GM23338 (cell line): ENCODE results near the gene KRTAP12-1. TPM values are rescaled to one million over a fixed set of nuclear protein-coding genes. Genes with fewer than 3 reads are reported as not detected.

Source experiments
- ATAC-seq: fragments of 200-7000 bp; cut with Tn5 transposase; 3 replicates; pipeline ENCODE4 v1.9.1; 2020
- DNase-seq: peaks from one replicate; pipeline ENCODE4 v3.0.0-alpha.2; 2015; ENCODE audit warnings: low spot score
- H2AFZ ChIP-seq: fragments of 200-600 bp; sonication (generic); 2 replicates; pipeline ENCODE4 v1.8.0; 2016; ENCODE audit warnings: antibody characterized with exemption, mild to moderate bottlenecking, moderate library complexity
- H3F3A ChIP-seq: fragments of 200-600 bp; sonication (generic); replicated peaks from 2 replicates; pipeline ENCODE4 v1.8.0; 2017; ENCODE audit warnings: antibody characterized with exemption, mixed run types, low read depth
- H3K27ac ChIP-seq: fragments of 200-600 bp; sonication (generic); 2 replicates; pipeline ENCODE4 v1.6.1; 2016; ENCODE audit warnings: low read depth
- H3K27me3 ChIP-seq: fragments of 200-600 bp; sonication (generic); 2 replicates; pipeline ENCODE4 v1.8.0; 2016; ENCODE audit warnings: mild to moderate bottlenecking, mixed run types, moderate library complexity; ENCODE audit not compliant: insufficient read depth
- H3K36me3 ChIP-seq: fragments of 200-600 bp; sonication (generic); 2 replicates; pipeline ENCODE4 v1.8.0; 2016; ENCODE audit warnings: mild to moderate bottlenecking; ENCODE audit not compliant: insufficient read depth
- H3K4me1 ChIP-seq: fragments of 200-600 bp; sonication (generic); 2 replicates; pipeline ENCODE4 v1.8.0; 2016; ENCODE audit warnings: mild to moderate bottlenecking, moderate library complexity; ENCODE audit not compliant: insufficient read depth
- H3K4me2 ChIP-seq: fragments of 200-600 bp; sonication (generic); 2 replicates; pipeline ENCODE4 v1.7.1; 2017; ENCODE audit warnings: mixed run types
- H3K4me3 ChIP-seq: fragments of 200-600 bp; sonication (generic); 2 replicates; pipeline ENCODE4 v1.6.1; 2016; ENCODE audit warnings: mixed run types
- H3K79me2 ChIP-seq: fragments of 200-600 bp; sonication (generic); replicated peaks from 2 replicates; pipeline ENCODE4 v1.8.0; 2017; ENCODE audit warnings: mild to moderate bottlenecking; ENCODE audit not compliant: insufficient read depth
- H3K9me2 ChIP-seq: fragments of 200-600 bp; sonication (generic); 2 replicates; pipeline ENCODE4 v1.8.0; 2017; ENCODE audit not compliant: insufficient read depth
- H4K20me1 ChIP-seq: fragments of 200-600 bp; sonication (generic); replicated peaks from 2 replicates; pipeline ENCODE4 v1.8.0; 2017; ENCODE audit warnings: mild to moderate bottlenecking; ENCODE audit not compliant: insufficient read depth
- H3K27ac Mint-ChIP-seq: 2 replicates; pipeline ENCODE4 v1.8.0; 2020; ENCODE audit warnings: inconsistent platforms, mild to moderate bottlenecking, moderate library complexity, mixed read lengths
- H3K27me3 Mint-ChIP-seq: 3 replicates; pipeline ENCODE4 v1.8.0; 2022; ENCODE audit warnings: low read depth, mild to moderate bottlenecking, moderate library complexity, mixed read lengths, inconsistent platforms; ENCODE audit not compliant: insufficient read depth, poor library complexity
- H3K36me3 Mint-ChIP-seq: 3 replicates; pipeline ENCODE4 v1.8.0; 2021; ENCODE audit warnings: low read depth, mild to moderate bottlenecking, inconsistent platforms, moderate library complexity, mixed read lengths
- H3K4me1 Mint-ChIP-seq: 3 replicates; pipeline ENCODE4 v1.8.0; 2020; ENCODE audit warnings: mild to moderate bottlenecking, inconsistent platforms, mixed read lengths
- H3K4me3 Mint-ChIP-seq: 3 replicates; pipeline ENCODE4 v1.8.0; 2021; ENCODE audit warnings: moderate library complexity, mild to moderate bottlenecking, inconsistent platforms, mixed read lengths
- H3K9me3 Mint-ChIP-seq: 3 replicates; pipeline ENCODE4 v1.8.0; 2020; ENCODE audit warnings: moderate library complexity, mild to moderate bottlenecking, inconsistent platforms, mixed read lengths
- REST ChIP-seq: IDR thresholded peaks from one replicate; pipeline ENCODE4 v1.6.1; 2018; ENCODE audit warnings: antibody characterized with exemption; ENCODE audit not compliant: unreplicated experiment
- STAT1 ChIP-seq: IDR thresholded peaks from one replicate; pipeline ENCODE4 v1.6.1; 2016; ENCODE audit warnings: antibody characterized with exemption; ENCODE audit not compliant: unreplicated experiment
- ZNF114 ChIP-seq: fragments of 250-450 bp; sonication (Bioruptor Pico); IDR thresholded peaks from 2 replicates; pipeline ENCODE4 v1.5.0; 2020; ENCODE audit warnings: mild to moderate bottlenecking, moderate library complexity
- polyA plus RNA-seq: library from polyadenylated mRNA; unstranded; fragments of >200 nt; fragmentation: Nextera tagmentation; extraction: Ambion mirVana; gene quantifications from 2 replicates; pipeline ENCODE4 v1.2.1, GENCODE V29; 2016
- total RNA-seq: library from RNA; depleted of rRNA; stranded (reverse); fragments of >200 nt; shearing (Covaris generic); gene quantifications from 2 replicates; pipeline ENCODE4 v1.2.3, GENCODE V29; 2014
- TF ChIP-seq, protein P1 (sequence below): IDR thresholded peaks from 2 replicates; pipeline ENCODE4 v1.6.1; 2016; ENCODE audit warnings: antibody characterized with exemption
- TF ChIP-seq, protein P2 (sequence below): fragments of 250-450 bp; sonication (Bioruptor Pico); IDR thresholded peaks from 2 replicates; pipeline ENCODE4 v1.5.0; 2020; ENCODE audit warnings: mild to moderate bottlenecking, moderate library complexity

The KRTAP12-1 gene
- total and polyA plus RNA-seq, 2 experiments from 2014 or later = not detected

DNA sequence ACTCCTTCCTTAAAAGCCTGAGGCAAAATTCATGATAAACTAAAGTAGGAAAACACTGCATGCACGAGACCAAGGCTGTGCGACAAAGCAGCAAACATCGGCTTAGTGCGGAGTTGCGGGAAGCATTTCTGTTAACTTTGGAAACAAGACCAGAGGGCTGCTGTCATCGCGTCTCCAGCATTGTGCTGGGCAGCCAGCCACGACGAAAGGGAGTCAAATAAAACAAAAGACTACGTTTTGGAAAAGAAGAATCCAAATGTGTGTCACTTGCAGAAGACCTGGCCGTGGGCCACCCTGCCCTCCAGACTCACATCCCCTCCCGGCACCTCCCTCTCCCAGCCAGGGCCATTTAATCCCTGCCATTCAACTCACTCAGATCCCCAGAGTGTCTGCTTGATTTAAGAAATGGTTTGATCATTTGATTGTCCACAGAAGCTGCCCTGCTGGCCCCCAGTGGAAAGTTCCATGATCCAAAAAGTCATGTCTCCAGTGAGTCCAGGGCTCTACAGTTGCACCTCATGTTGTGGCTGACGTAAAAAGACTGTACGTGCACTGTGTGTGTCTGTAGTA, 38.1 kb downstream of the KRTAP12-1 start:
- TF ChIP-seq, protein P1, sequence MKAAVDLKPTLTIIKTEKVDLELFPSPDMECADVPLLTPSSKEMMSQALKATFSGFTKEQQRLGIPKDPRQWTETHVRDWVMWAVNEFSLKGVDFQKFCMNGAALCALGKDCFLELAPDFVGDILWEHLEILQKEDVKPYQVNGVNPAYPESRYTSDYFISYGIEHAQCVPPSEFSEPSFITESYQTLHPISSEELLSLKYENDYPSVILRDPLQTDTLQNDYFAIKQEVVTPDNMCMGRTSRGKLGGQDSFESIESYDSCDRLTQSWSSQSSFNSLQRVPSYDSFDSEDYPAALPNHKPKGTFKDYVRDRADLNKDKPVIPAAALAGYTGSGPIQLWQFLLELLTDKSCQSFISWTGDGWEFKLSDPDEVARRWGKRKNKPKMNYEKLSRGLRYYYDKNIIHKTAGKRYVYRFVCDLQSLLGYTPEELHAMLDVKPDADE = no peak
- TF ChIP-seq, protein P2, sequence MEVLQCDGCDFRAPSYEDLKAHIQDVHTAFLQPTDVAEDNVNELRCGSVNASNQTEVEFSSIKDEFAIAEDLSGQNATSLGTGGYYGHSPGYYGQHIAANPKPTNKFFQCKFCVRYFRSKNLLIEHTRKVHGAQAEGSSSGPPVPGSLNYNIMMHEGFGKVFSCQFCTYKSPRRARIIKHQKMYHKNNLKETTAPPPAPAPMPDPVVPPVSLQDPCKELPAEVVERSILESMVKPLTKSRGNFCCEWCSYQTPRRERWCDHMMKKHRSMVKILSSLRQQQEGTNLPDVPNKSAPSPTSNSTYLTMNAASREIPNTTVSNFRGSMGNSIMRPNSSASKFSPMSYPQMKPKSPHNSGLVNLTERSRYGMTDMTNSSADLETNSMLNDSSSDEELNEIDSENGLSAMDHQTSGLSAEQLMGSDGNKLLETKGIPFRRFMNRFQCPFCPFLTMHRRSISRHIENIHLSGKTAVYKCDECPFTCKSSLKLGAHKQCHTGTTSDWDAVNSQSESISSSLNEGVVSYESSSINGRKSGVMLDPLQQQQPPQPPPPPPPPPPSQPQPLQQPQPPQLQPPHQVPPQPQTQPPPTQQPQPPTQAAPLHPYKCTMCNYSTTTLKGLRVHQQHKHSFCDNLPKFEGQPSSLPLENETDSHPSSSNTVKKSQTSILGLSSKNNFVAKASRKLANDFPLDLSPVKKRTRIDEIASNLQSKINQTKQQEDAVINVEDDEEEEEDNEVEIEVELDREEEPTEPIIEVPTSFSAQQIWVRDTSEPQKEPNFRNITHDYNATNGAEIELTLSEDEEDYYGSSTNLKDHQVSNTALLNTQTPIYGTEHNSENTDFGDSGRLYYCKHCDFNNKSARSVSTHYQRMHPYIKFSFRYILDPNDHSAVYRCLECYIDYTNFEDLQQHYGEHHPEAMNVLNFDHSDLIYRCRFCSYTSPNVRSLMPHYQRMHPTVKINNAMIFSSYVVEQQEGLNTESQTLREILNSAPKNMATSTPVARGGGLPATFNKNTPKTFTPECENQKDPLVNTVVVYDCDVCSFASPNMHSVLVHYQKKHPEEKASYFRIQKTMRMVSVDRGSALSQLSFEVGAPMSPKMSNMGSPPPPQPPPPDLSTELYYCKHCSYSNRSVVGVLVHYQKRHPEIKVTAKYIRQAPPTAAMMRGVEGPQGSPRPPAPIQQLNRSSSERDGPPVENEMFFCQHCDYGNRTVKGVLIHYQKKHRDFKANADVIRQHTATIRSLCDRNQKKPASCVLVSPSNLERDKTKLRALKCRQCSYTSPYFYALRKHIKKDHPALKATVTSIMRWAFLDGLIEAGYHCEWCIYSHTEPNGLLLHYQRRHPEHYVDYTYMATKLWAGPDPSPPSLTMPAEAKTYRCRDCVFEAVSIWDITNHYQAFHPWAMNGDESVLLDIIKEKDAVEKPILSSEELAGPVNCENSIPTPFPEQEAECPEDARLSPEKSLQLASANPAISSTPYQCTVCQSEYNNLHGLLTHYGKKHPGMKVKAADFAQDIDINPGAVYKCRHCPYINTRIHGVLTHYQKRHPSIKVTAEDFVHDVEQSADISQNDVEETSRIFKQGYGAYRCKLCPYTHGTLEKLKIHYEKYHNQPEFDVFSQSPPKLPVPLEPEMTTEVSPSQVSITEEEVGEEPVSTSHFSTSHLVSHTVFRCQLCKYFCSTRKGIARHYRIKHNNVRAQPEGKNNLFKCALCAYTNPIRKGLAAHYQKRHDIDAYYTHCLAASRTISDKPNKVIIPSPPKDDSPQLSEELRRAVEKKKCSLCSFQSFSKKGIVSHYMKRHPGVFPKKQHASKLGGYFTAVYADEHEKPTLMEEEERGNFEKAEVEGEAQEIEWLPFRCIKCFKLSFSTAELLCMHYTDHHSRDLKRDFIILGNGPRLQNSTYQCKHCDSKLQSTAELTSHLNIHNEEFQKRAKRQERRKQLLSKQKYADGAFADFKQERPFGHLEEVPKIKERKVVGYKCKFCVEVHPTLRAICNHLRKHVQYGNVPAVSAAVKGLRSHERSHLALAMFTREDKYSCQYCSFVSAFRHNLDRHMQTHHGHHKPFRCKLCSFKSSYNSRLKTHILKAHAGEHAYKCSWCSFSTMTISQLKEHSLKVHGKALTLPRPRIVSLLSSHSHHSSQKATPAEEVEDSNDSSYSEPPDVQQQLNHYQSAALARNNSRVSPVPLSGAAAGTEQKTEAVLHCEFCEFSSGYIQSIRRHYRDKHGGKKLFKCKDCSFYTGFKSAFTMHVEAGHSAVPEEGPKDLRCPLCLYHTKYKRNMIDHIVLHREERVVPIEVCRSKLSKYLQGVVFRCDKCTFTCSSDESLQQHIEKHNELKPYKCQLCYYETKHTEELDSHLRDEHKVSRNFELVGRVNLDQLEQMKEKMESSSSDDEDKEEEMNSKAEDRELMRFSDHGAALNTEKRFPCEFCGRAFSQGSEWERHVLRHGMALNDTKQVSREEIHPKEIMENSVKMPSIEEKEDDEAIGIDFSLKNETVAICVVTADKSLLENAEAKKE (CRISPR knock-in tag) = no peak
- no peak for TF ChIP-seq REST
- no peak for TF ChIP-seq ZNF114 (CRISPR knock-in tag)
- no peak for TF ChIP-seq STAT1
- Mint-ChIP-seq H3K9me3 (peaks cover 32% of the 10 kb centered on the region), H3K4me3 (no peak overlapping the region), H3K4me1 (peaks cover 10% of the 10 kb centered on the region), H3K36me3 (peaks cover 8% of the 10 kb centered on the region; the same call in 2 of the 3 replicates), H3K27ac (no peak overlapping the region), H3K27me3 (peaks cover 4% of the 10 kb centered on the region)
- Histone ChIP-seq H3K4me3 (no peak overlapping the region), H3K79me2 (no peaks in the 10 kb centered on the region), H2AFZ (no peak overlapping the region), H3K4me2 (no peak overlapping the region), H3K27ac (no peak overlapping the region), H3K27me3 (no peaks in the 10 kb centered on the region), H3F3A (no peaks in the 10 kb centered on the region), H3K4me1 (no peaks in the 10 kb centered on the region), H3K9me2 (no peaks in the 10 kb centered on the region), H3K36me3 (no peaks in the 10 kb centered on the region), H4K20me1 (no peaks in the 10 kb centered on the region)
- DNase-seq (no peak), ATAC-seq (no peak)
